Adrenal gland (tissue), 5 donors: ENCODE results near the gene FAM53B.

Experiments
- POLR2A ChIP-seq, 2 donors: fragments of 450-650 bp; IDR thresholded peaks; one replicate each; pipeline ENCODE4 v1.6.1; 2017; ENCODE audit warnings: antibody characterized with exemption in 2 of 2, mild to moderate bottlenecking in 2 of 2, moderate library complexity in 1 of 2
- TF ChIP-seq, protein P1 (sequence below), 6 experiments: fragments of 450-650 bp in 4 of 6; fragments of 200-600 bp in 2 of 6; sonication (generic) in 1 of 6; IDR thresholded peaks; 1 replicate in 5 of 6; 2 replicates in 1 of 6; pipeline versions ENCODE4 v1.5.1 to v1.8.0; 2016 to 2021; ENCODE audit warnings: antibody characterized with exemption in 6 of 6, mild to moderate bottlenecking in 2 of 6, moderate library complexity in 1 of 6
- donor health status: DM: no; HTN: no; CAD: no.

DNA sequence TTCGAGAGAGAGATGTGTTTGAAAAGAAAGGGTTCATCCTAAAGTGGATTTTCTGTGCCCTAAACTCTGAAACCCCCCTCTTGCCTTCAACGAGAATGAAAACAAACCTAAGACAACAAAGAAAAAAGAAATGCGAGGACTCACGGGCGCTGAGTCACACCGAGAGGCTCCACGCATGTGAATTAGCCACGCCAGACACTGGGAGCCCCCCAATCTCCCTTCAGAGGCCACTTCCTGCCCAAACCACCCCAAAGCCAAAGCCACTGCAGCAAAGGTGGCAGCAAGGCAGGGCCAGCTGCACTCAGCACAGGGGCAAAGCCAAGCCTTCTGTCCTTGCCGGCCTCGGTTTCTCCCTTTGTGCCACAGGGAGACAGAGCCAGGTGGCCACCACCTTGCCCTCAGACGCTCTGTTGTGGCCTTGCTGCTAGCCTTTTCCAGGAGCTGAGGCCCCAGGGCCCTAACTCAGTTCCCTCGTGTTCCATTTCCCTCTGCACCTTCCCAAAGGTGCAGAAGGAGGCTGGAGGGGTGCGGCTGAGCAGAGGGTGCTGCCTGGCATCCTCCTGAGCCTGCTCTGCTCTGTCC, 93.3 kb downstream of the FAM53B start:
- TF ChIP-seq, protein P1, sequence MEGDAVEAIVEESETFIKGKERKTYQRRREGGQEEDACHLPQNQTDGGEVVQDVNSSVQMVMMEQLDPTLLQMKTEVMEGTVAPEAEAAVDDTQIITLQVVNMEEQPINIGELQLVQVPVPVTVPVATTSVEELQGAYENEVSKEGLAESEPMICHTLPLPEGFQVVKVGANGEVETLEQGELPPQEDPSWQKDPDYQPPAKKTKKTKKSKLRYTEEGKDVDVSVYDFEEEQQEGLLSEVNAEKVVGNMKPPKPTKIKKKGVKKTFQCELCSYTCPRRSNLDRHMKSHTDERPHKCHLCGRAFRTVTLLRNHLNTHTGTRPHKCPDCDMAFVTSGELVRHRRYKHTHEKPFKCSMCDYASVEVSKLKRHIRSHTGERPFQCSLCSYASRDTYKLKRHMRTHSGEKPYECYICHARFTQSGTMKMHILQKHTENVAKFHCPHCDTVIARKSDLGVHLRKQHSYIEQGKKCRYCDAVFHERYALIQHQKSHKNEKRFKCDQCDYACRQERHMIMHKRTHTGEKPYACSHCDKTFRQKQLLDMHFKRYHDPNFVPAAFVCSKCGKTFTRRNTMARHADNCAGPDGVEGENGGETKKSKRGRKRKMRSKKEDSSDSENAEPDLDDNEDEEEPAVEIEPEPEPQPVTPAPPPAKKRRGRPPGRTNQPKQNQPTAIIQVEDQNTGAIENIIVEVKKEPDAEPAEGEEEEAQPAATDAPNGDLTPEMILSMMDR (IDR thresholded peaks at IDR 0.05), result no peak
- no peak for TF ChIP-seq POLR2A (IDR thresholded peaks at IDR 0.05)
